GM18907 (cell line): ENCODE results near the gene HCAR2.
"Not testable (repeated sequence)": the region's sequence is repeated elsewhere in the genome, so short reads cannot be mapped to it uniquely, and the experiment has no call there.

Experiments
- ATAC-seq: cut with Tn5 transposase; IDR thresholded peaks from one replicate; pipeline ENCODE4 v1.9.1; 2021; ENCODE audit warnings: mild to moderate bottlenecking, moderate library complexity; ENCODE audit not compliant: unreplicated experiment

HCAR2 gene

GRCh38 chr12:122702890-122703611 lies at the start of gene HCAR2:
Gene HCAR2 (minus strand): TSS chr12:122703357. CDS start chr12:122703283, 74 bp downstream.
- ATAC-seq: not testable (repeated sequence)

DNA sequence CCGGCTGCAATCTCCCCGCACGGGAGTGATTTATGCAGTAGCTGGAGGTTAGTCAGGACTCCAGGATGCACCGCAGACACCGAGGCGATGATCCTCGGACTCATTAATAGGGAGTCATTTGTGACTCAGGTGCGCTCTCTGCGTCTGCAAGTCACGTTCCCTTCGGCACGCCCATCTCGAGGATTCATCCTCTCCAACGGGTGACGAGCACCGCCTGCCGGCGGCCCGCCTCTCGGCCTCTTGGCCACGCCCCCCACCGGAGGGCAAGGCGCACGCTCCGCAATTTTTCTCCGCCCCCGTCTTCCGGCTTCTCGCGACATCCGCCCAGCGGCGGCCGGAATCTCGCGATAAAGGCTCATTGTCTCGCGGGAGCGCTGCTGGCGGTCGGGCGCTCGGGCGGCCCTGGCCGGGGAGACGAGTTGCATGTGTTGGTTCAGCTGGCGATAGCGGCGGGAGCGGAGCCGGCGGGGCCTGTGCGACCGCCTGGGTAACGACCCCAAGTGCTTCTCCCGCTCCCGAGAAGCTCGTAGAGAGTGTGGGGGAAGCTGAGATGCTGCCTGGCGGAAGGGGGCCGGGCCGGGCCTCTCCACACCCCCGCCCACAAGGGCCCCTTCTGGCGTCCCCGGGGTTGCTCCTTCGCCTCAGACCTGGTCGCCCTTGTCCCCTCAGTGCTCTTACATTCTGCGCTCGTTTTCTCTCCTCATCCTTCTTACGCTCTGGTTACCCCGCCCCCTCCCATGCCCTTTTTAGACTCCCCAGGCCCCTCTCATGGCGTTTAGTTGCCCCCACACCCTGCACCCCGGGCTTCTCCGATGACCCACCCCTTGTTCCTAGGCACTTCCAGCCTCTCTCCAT lies 49.5 kb upstream of the HCAR2 start, which contains the start of gene DENR:
Gene DENR, plus strand, starts transcription at position 361 of the 855 bp plus-strand sequence. CDS start 878 bp downstream, outside the sequence.
- ATAC-seq: peak; percentile 96

DNA sequence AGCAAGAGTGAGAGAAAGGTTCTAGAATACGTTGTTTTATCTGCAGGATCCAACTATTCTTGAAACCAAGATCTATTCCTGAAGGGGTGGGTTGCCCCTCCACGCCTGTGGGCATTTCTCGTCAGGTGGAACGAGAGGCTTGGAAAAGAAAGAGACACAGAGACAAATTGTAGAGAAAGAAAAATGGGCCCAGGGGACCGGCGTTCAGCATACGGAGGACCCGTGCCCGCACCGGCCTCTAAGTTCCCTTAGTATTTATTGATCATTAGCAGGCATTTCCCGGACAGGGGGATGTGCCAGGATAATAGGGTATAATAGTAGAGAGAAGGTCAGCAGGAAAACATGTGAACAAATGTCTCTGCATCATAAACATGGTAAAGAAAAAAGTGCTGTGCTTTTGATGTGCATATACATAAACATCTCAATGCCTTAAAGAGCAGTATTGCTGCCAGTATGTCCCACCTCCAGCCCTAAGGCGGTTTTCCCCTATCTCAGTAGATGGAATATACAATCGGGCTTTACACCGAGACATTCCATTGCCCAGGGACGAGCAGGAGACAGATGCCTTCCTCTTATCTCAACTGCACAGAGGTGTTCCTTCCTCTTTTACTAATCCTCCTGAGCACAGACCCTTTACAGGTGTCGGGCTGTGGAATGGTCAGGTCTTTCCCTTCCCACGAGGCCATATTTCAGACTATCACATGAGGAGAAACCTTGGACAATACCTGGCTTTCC lies 47.8 kb upstream of the HCAR2 start:
- not testable (repeated sequence) for ATAC-seq

DNA sequence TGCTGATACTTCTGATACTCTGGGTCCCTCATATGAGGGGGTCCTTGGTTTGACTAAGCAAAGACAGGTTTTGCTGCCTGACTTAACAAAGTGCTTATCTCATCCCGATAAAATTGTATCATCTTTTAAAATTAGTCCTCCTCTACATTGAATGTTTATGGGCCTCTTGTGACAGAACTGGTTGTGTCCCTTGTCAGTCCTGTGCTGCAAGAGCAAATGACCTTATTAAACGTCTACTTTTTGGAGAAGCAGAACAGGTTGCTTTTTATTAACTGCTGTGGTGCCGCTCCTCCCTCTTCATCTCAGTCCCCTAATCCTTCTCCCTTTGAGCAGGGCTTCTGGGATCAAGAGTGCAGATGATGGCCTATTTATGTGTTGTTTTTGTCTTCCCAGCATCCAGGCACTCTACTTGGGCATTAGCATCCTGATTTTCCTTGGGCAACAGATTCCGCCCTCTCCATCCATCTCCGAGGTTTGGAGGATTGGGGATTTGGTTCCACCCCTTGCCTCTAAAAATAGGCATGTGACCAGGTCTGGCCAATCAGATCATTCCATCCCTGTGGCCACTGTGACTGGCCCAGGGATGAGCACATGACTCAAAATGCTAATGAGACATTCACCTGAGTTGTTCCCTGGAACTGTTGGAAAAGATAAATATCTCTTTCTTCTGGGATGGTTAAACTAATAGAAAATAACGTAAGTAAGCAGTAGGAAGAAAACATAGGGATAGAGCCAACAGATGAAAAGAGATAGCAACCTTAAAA lies 46.6 kb upstream of the HCAR2 start:
- no peak for ATAC-seq

DNA sequence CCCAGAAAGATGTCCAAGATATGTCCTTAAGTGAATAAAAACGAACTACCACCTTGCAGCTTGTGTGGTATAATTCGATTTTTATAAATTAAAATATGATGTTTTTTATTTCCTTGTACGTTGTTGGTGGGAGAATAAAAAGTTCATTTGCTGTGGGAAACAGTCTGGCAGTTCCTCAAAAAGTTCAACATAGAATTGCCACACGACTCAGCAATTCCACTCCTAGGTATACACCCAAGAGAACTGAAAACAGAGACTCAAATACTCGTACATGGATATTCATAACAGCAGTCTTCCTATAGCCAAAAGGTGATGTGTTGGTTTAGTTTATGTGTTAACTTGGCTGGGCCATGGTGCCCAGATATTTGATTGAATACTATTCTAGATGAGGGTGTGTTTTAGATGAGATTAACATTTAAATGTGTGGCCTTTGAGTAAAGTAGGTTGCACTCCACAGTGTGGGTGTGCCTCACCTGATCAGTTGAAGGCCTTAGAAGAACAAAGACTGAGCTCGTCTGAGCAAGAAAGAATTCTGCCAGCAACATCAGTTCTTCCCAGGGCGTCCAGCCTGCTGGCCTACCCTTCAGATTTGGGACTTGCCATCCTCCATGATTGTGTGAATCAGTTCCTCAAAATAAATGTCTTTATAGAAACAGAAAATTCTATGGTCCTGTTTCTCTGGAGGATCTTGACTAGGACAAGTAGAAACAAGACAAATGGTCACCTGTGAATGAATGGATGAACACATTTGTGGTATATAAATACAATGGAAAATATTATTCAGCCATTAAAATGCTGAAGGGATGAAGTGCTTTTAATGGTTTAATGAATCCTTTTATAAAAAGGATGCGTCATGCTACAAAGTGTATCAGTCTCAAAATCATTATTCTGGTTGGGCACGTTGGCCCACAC lies 44.3 kb upstream of the HCAR2 start:
- ATAC-seq: no peak

DNA sequence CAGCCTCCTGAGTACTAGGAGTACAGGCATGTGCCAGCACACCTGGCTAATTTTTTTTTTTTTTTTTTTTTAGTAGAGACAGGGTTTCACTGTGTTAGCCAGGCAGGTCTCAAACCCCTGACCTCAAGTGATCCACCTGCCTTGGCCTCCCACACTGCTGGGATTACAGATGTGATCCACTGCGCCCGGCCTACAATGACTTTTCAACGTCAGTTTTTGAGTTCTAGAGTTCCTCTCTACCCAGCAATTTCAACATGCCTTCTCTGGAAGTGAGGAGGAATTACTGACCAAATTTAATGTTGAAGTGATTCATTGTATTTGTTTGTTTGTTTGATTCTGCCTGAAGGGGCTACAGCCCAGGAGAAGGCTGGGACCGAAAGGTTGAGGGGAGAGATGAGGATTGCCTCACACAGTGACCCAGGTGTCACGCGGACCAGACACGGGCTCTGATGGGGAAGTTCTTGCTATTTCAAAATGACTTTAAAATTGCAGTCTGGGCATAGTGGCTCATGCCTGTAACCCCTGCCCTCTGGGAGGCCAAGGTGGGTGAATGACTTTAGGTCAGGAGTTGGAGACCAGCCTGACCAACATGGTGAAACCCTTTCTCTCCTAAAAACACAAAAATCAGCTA lies 40.9 kb upstream of the HCAR2 start:
- no peak for ATAC-seq

DNA sequence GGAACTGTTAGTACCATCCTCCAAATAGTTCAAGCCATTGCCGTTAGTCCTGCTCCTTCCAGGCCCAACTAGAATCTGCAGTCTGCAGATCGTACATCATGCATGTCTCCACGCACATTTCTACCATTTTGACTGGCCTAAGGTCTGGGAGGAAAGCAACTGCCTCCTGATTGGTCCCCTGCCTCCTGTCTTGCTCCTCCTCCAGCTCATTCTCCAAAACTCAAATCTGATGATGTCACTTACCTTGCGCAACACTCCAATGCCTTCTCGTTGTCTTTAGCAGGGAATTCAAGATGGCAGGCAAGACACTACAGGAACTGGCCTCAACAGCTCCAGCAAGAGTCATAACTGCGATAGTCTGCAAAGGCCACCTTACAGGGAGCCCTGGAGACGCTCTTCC lies 37.2 kb upstream of the HCAR2 start:
- no peak for ATAC-seq

DNA sequence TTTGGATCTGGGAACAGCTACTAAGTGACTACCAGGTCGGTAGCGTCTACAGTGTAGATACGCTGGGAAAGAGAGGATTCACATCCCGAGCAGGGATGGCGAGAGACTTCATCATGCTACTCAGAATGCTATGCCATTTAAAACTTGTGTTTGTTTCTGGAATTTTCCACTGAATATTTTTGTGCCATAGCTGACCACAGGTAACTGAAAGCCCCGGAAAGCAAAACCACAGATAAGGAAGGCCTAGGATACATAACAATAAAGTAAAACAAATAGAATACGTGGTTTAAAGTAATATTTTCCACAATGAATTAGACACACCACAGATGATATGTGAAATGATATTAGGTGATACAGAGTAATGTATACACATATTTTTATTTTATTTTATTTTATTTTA lies 35.4 kb upstream of the HCAR2 start:
- no peak for ATAC-seq

- no peak for ATAC-seq
Observed at GRCh38 chr12:122732611-122733010, 29.5 kb upstream of the HCAR2 start.

GRCh38 chr12:122732170-122732569 lies 29.0 kb upstream of the HCAR2 start:
- no peak for ATAC-seq

- no peak for ATAC-seq
Observed at GRCh38 chr12:122730215-122731014, 27.3 kb upstream of the HCAR2 start, which contains the start of gene HCAR1. Gene HCAR1 (minus strand): TSS chr12:122730844. CDS start chr12:122730339, 505 bp downstream.

DNA sequence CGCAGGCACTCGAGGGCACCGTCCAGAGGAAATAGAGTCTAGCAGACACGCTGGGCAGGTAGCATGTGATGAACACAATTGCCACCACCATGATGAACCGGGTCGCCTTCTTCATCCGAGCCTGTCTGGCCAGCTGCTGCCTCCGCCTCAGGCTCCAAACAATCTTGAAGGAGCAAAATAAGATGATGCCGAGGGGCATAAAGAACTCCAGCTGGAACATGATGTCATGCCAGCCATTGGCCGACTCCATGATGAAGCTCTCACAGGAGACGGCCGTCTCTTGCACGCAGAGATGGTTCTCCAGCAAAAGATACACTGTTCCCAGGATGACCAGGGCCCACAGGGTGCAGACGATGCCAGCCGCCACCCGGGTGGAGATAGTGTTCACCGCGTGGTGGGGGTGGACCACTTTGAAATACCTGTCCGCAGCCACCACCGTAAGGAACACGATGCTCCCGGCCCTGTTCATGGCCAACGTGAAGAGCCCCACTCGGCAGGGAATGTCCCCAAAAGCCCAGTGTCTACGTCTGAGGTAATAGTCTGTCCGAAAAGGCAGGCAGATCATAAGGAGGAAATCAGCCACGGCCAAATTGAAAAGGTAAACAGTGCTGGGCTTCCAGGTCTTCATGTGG lies 26.5 kb upstream of the HCAR2 start:
- no peak for ATAC-seq

GRCh38 chr12:122726080-122726558 lies 23.0 kb upstream of the HCAR2 start:
- ATAC-seq: no peak

DNA sequence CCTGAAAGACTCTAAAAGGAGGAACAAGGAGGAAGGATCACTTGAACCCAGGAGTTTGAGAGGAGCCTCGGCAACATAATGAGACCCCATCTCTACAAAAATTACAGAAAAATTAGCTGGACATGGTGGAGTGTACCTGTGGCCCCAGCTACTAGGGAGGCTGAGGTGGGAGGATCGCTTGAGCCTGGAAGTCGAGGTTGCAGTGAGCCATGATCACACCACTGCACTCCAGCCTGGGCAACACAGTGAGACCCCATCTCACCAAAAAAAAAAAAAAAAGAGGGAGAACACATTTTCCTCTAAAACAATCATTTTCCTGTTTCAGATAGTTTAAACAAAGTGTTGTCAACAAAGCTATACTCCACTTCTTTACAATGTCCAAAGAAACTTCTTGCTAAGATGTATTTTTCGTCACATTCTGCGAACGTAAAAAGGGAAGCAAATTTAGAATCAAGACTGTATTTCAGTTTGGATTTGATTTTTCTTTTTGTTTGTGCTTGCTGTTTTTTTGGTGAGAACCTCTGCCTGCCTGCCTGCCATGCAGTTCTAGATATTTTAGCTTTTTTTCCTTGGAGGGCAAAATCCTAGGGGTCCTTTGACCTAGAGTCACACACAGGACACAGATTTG lies 22.4 kb upstream of the HCAR2 start:
- no peak for ATAC-seq

GRCh38 chr12:122724641-122725243 lies 21.6 kb upstream of the HCAR2 start:
- ATAC-seq: peak; percentile 58

GRCh38 chr12:122722387-122722786 lies 19.2 kb upstream of the HCAR2 start:
- no peak for ATAC-seq
